GM23338 (cell line): ENCODE results near the gene GNB5.

Experiments
- CTCF ChIP-seq, 2 experiments: fragments of 200-600 bp in 1 of 2; sonication (generic) in 1 of 2; conservative IDR thresholded peaks; 2 replicates each; pipeline versions ENCODE4 v1.5.1 to v1.6.1; 2016 to 2017; ENCODE audit warnings: antibody characterized with exemption in 2 of 2, low read depth in 2 of 2, mild to moderate bottlenecking in 2 of 2, moderate library complexity in 1 of 2
- EZH2 ChIP-seq: fragments of 200-600 bp; sonication (generic); IDR thresholded peaks from one replicate; pipeline ENCODE4 v1.8.0; 2017; ENCODE audit warnings: antibody characterized with exemption, mild to moderate bottlenecking, low read depth; ENCODE audit not compliant: unreplicated experiment
- EZH2phosphoT487 ChIP-seq: fragments of 200-600 bp; sonication (generic); IDR thresholded peaks from one replicate; pipeline ENCODE4 v1.8.1; 2018; ENCODE audit warnings: antibody characterized with exemption; ENCODE audit not compliant: unreplicated experiment
- JUNB ChIP-seq: IDR thresholded peaks from one replicate; pipeline ENCODE4 v1.6.1; 2016; ENCODE audit warnings: antibody characterized with exemption; ENCODE audit not compliant: unreplicated experiment
- NANOG ChIP-seq: IDR thresholded peaks from 2 replicates; pipeline ENCODE4 v1.6.1; 2016; ENCODE audit warnings: antibody characterized with exemption, borderline replicate concordance
- POLR2AphosphoS5 ChIP-seq: IDR thresholded peaks from 2 replicates; pipeline ENCODE4 v1.6.1; 2016; ENCODE audit warnings: antibody characterized with exemption, low read depth
- REST ChIP-seq: IDR thresholded peaks from one replicate; pipeline ENCODE4 v1.6.1; 2018; ENCODE audit warnings: antibody characterized with exemption; ENCODE audit not compliant: unreplicated experiment
- ZNF114 ChIP-seq: fragments of 250-450 bp; sonication (Bioruptor Pico); IDR thresholded peaks from 2 replicates; pipeline ENCODE4 v1.5.0; 2020; ENCODE audit warnings: mild to moderate bottlenecking, moderate library complexity

- no peak for TF ChIP-seq EZH2
- no peak for TF ChIP-seq ZNF114 (CRISPR knock-in tag)
- no peak for TF ChIP-seq CTCF (conservative IDR thresholded peaks at IDR 0.05; ENCODE audit: low read depth in 2 of 2)
- no peak for TF ChIP-seq EZH2phosphoT487
- no peak for TF ChIP-seq REST
- TF ChIP-seq JUNB, result no peak
- no peak for TF ChIP-seq NANOG
- TF ChIP-seq POLR2AphosphoS5, result no peak
These were observed 22.0 kb upstream of the GNB5 start for GRCh38 chr15:52213206-52213605.
